Right renal pelvis (tissue), 4 donors: ENCODE measurements around the gene AOPEP. TPM values are rescaled to one million over a fixed set of nuclear protein-coding genes. Genes with fewer than 3 reads are reported as not detected.

Experiments used
- polyA plus RNA-seq, 4 donors: library from polyadenylated mRNA; unstranded; fragments of 120-200 nt; gene quantifications; one replicate each; pipeline ENCODE4 v1.2.1, GENCODE V29; 2013; ENCODE audit not compliant: insufficient read length in 4 of 4

AOPEP gene
- polyA plus RNA-seq, 4 donors: 48.1 to 60.2 (median 52.1) TPM

Other genes with a start within 250 kb of the AOPEP start
- 1 to 10 TPM in 1 of 4 donors, under 1 TPM in 3; 0.38 to 1.1 (median 0.43) TPM for gene PCAT7, start 171.6 kb upstream of the AOPEP start, polyA plus RNA-seq
- under 1 TPM in 2 of 4 donors, not detected in 2; 0.08 to 0.18 TPM for gene FBP2, start 132.9 kb upstream of the AOPEP start, polyA plus RNA-seq
- gene FBP1, start 87.2 kb upstream of the AOPEP start, polyA plus RNA-seq: 10 to 100 TPM; 49.8 to 64.5 (median 60.2) TPM